Neutrophil (primary cell): Measurements from ENCODE around the gene PGLYRP1.

Source experiments
- H3K27ac ChIP-seq: fragments of 200-600 bp; sonication (generic); 2 replicates; pipeline ENCODE4 v1.5.1; 2016; ENCODE audit warnings: mild to moderate bottlenecking, moderate library complexity
- H3K27me3 ChIP-seq: fragments of 200-600 bp; sonication (generic); 2 replicates; pipeline ENCODE4 v1.6.0; 2016; ENCODE audit warnings: mild to moderate bottlenecking
- H3K36me3 ChIP-seq: fragments of 200-600 bp; sonication (generic); 2 replicates; pipeline ENCODE4 v1.5.1; 2017
- H3K4me1 ChIP-seq, 2 experiments: fragments of 200-600 bp in 1 of 2; sonication (generic) in 1 of 2; 1 replicate in 1 of 2; 2 replicates in 1 of 2; pipeline versions ENCODE4 v1.5.1 to v1.6.1; 2013 to 2016; ENCODE audit warnings: low read depth in 1 of 2, low read length in 1 of 2, mild to moderate bottlenecking in 1 of 2, moderate library complexity in 1 of 2; ENCODE audit not compliant: control insufficient read depth in 1 of 2, insufficient read depth in 1 of 2
- H3K4me3 ChIP-seq, 2 experiments: fragments of 200-600 bp in 1 of 2; sonication (generic) in 1 of 2; 1 replicate in 1 of 2; 2 replicates in 1 of 2; pipeline ENCODE4 v1.5.1; 2013 to 2016; ENCODE audit warnings: low read depth in 1 of 2, low read length in 1 of 2, mild to moderate bottlenecking in 1 of 2, moderate library complexity in 1 of 2
- H3K9me3 ChIP-seq: fragments of 200-600 bp; sonication (generic); 2 replicates; pipeline ENCODE4 v1.5.1; 2016
- CTCF ChIP-seq: fragments of 200-600 bp; sonication (generic); IDR thresholded peaks from 2 replicates; pipeline ENCODE4 v1.5.1; 2016; ENCODE audit warnings: antibody characterized with exemption

The PGLYRP1 gene

GRCh38 chr19:46017874-46018675 lies 4.8 kb downstream of the PGLYRP1 start:
- Histone ChIP-seq H3K4me3 (peak overlapping the region in 1 of 2 experiments; percentile 98), H3K27ac (peak overlapping the region; percentile 92), H3K9me3 (no peaks in the 10 kb centered on the region), H3K27me3 (peaks cover 25% of the 10 kb centered on the region), H3K36me3 (peaks cover 35% of the 10 kb centered on the region), H3K4me1 (peaks cover 85 to 87% of the 10 kb centered on the region in 2 experiments)
- no peak for TF ChIP-seq CTCF

GRCh38 chr19:46017095-46017429 lies 5.8 kb downstream of the PGLYRP1 start:
- Histone ChIP-seq H3K9me3 (no peaks in the 10 kb centered on the region), H3K4me1 (peaks cover 75 to 78% of the 10 kb centered on the region in 2 experiments), H3K27me3 (peaks cover 28% of the 10 kb centered on the region), H3K27ac (peak overlapping the region; percentile 92), H3K4me3 (peak overlapping the region; percentile 80 to 98), H3K36me3 (peaks cover 35% of the 10 kb centered on the region)
- TF ChIP-seq CTCF: no peak

GRCh38 chr19:46016426-46017094 lies 6.3 kb downstream of the PGLYRP1 start:
- peak overlapping the region; percentile 92 for H3K27ac ChIP-seq

GRCh38 chr19:46015687-46016425 lies 7.0 kb downstream of the PGLYRP1 start:
- Histone ChIP-seq H3K27ac (peak overlapping the region; percentile 92), H3K4me3 (peak overlapping the region; percentile 80 to 98), H3K36me3 (peaks cover 29% of the 10 kb centered on the region), H3K27me3 (peaks cover 28% of the 10 kb centered on the region), H3K9me3 (no peaks in the 10 kb centered on the region), H3K4me1 (peaks cover 63 to 66% of the 10 kb centered on the region in 2 experiments)
- TF ChIP-seq CTCF: no peak

More at GRCh38 chr19:46016426-46017094, 6.3 kb downstream of the PGLYRP1 start:
- Histone ChIP-seq H3K9me3 (no peaks in the 10 kb centered on the region), H3K36me3 (peaks cover 35% of the 10 kb centered on the region), H3K4me3 (peak overlapping the region; percentile 80 to 98), H3K4me1 (peaks cover 70 to 73% of the 10 kb centered on the region in 2 experiments), H3K27me3 (peaks cover 28% of the 10 kb centered on the region)
- TF ChIP-seq CTCF: peak; percentile 95

- H3K27me3 ChIP-seq: peaks cover 28% of the 10 kb centered on the region
- peak overlapping the region; percentile 80 to 98 for H3K4me3 ChIP-seq
- H3K36me3 ChIP-seq: peaks cover 21% of the 10 kb centered on the region
- no peak for TF ChIP-seq CTCF
- H3K9me3 ChIP-seq: no peaks in the 10 kb centered on the region
- peak overlapping the region; percentile 92 for H3K27ac ChIP-seq
- H3K4me1 ChIP-seq: peaks cover 55 to 59% of the 10 kb centered on the region in 2 experiments
These were observed 7.7 kb downstream of the PGLYRP1 start for GRCh38 chr19:46014941-46015686.
